GM15510 (cell line): Measurements from ENCODE around the gene ITGB7.
A peak's percentile ranks its signal among the peaks of the same experiment; 100 is the strongest.

Source experiments
- POLR2A ChIP-seq: IDR thresholded peaks from 3 replicates; pipeline ENCODE4 v1.6.1; 2011; ENCODE audit warnings: borderline replicate concordance; ENCODE audit not compliant: insufficient read length; ENCODE audit errors: extremely low read depth

Gene ITGB7

DNA sequence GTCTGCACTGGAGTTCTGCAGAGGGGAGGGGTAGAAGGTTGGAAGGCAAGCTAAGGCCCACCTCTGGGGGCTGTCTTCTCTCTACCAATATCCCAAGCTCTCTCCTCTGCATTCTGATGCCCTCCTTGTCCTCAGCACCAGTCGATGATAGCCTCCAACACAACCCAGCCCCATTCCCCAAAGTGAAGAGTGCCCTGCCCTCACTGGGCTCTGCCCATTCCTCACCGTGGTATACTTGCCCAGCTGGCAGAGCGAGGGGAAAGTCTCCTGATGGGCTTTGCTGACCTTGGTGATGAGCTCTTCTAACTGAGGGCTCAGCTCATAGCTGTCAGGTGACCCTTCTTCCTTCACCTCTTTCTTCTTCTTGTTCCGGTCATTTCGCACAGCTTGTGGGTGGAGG, 7.2 kb upstream of the ITGB7 start:
- no peak for TF ChIP-seq POLR2A

- TF ChIP-seq POLR2A = no peak
Measured at GRCh38 chr12:53213348-53213747, 6.3 kb upstream of the ITGB7 start.

DNA sequence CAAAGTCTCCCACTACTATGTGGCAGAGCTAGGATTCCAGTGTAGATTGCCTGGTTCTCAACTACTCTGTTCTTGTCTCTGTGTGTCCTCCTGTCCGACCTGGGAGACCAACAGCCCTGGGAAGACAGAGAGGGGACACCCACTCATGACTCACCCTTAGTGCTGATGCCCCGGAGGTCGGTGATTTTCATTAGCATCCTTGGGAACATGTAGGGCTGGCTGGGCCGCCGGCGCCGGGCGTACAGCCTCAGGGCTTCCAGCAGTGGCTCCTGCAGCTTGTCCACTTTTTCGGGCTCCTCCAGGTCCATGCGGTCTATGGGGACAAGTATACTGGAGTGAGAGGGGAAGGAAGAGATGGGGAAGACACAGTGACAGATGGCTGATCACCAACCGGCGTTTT, 5.9 kb upstream of the ITGB7 start:
- TF ChIP-seq POLR2A = no peak

DNA sequence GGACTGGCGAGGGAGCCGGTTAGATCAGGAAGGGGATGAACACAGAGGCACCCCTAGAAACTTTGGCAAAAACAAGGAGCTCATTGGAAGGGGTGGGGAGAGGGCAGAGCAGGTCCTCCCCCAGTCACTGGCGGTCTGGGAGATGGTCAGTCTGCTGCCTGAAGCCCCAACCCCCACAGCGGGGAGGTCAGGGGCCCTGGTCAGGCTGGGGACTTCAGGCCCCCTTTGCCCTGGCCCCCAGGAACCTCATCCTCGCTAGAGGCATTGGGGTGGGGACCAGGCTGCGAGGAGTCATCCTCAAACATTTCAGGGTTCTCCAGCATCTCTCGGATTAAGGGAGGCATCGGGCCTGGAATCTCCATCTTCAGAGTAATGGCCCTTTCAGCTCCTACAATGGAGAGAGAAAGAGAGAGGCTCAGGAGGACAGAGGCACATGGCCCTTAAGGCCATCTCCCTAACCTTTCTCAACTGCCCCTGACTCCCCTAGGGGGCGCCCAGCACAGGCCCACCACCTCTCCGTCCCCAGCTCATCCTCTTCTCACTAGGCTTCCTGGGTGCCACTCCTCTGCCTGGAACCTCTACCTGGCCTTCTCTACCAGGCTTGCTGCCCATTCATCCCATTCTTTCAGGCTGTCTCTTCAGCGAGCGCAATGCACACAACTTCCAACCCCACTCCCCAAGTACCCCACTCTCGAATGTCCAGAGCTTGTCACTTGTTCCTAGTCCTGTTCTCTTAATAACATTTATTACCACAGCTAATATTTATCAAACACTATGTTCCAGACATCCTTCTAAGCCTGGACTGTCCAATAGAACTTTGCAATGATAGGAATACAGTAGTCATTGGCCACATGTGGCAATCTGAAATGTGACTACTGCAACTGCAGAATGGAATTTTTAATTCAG, 4.7 kb upstream of the ITGB7 start:
- TF ChIP-seq POLR2A = no peak

DNA sequence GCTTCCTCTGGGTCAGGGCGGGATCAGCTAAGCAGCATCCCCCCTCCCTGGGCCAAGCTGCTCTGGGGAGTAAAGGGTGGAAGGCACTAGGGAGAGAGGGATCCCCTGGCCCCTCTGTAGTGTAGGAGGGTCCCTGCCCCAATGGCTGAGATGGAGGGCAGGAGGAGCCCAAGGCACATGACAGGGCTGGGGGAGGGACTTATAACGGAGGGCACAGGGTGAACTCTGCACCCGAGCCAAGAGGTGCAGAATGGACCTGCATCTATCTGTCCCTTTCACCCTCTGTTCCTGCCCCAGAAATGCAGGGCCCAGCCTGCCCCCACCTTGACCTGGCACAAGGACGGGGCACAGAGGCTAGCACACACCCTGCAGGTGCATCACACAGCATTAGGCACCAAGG, 3.8 kb upstream of the ITGB7 start:
- no peak for TF ChIP-seq POLR2A

DNA sequence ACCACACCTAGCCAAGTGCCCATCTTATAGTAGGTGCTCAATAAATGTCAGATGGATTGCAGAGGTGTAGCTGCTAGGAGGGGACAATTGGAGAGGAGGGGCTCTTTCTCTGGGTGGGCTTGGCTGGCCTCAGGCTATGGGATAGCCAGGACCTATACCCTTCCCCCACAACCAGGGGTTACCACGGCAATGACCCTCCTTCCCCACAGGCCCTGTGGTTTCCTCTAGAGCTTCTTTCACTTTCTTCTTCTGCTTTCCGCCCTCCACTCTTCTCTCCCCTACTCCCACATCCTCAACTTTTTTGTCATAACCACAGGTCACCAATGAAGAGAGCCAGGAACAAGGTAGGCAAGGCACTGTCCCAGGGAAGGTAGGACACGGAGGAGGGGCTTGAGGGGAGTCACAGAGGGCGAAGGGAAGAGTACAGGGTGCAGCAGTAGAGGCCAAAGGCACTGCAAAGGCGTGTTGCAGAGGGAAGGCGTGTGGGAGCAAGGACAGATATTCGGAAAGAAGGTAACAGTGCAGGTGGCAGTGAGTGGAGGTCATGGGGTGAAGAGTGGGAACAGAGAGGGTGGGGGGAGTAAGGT, 1.9 kb upstream of the ITGB7 start:
- no peak for TF ChIP-seq POLR2A

DNA sequence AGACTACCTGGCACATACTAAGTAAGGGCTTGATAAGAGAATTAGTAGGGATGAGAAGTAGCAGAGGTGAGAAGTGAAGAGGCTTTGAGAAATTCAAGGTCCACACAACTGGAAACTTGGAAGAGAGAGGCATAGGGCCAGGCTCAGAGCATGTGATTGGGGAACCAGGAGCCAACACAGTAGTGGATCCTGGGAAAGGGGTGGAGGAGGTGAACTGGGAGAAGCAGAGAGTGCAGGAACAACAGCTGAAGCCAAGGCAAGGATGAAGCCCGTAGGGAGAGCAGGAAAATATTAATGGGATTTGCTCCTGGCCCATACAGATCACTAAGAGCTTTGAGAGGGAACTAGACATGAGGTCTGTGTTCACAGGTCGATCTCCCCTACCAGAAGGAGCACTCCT, 1.4 kb upstream of the ITGB7 start:
- no peak for TF ChIP-seq POLR2A

DNA sequence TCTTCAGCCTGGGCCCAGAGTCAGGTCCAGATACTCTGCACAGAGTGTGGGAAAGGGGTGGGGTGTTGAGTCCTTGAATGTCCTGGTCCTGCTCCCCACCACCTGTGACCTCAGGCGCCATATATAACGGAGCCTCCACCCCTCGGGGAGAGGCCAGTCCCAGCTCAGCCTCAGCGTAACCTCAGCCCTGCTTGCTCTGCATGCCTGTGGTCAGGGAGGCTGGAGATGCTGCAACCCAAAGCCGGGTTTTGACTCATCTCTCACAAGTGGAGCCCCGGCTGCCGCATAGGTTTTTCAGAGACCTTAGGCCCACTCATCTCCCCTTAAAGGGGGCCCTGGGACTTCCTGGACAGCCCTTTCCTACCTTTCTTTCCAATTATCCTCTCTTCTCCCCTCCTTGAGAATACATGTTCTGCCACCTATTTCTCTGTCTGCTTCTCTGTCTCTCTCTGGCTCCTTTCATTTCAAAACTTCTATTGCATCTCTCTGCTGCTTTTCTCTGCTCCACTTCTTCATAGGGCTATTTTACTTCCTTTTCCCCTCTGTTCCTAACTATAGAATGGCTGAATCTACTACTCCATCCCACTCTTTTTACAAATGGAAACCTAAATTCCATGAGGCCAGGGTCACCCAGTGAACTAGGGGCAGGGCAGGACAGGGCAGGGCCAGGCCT, 1.2 kb downstream of the ITGB7 start:
- peak; percentile 68 for TF ChIP-seq POLR2A

- no peak for TF ChIP-seq POLR2A
Measured at GRCh38 chr12:53204351-53204750, 2.7 kb downstream of the ITGB7 start.

DNA sequence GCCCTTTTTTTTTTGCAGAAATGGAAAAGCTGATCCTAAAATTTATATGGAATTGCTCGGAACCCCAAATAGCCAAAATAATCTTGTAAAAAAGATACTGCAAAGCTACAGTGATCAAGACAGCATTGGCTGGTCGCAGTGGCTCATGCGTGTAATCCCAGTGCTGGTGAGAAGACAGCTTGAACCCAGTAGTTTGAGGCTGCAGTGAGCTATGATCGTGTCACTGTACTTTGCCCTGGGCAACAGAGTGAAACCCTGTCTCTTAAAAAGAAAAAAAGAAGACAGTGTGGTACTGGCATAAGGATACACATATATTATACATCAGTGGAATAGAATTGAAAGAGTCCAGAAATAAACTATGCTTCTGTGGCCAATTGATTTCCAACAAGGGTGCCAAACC, 5.4 kb downstream of the ITGB7 start:
- no peak for TF ChIP-seq POLR2A

DNA sequence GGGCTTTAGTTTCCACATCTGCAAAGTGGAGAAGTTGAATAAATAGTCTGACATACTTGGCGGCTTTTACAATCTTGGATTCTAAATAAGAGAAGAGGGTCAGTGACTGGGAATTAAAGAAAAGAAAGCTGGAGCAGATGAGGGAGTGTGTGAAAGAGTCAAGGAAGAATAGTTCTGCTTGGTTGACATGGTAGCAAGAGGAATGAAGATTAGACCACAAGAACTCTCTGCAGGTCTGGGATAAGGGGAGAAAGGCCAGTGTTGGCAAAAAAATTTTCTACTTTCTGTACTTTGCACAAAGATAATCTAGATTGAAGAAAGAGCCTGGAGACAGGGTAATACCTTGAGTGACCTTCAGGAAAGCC, 5.9 kb downstream of the ITGB7 start:
- TF ChIP-seq POLR2A = no peak

DNA sequence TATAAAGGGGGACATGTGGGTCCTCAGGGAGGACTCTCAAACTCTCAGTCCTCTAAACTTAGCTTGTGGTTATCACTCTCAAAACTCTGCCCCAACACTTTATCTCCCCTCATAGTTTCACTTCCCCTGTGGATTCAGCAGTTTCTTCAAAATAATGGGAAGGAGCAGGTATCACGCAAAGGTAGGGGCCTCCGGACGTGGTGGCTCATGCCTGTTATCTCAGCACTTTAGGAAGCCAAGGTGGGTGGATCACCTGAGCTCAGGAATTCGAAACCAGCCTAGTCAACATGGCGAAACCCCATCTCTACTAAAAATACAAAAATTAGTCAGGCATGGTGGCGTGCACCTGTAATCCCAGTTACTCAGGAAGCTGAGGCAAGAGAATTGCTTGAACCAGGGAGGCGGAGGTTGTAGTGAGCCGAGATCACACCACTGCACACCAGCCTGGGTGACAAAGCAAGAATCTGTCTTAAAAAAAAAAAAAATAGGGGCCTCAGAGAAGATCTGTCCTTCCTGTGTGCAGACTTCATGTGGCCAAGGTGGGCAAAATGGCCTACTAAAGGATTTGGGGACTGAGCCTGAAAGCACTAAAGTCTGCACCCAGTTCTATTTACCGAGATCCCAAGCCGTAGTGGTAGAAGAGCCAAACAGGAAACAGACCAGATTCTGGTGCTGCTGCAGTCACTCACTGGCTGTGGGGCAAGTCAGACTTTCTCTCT, 6.4 kb downstream of the ITGB7 start:
- TF ChIP-seq POLR2A = no peak

GRCh38 chr12:53200107-53200457, 7.0 kb downstream of the ITGB7 start:
- TF ChIP-seq POLR2A = no peak

DNA sequence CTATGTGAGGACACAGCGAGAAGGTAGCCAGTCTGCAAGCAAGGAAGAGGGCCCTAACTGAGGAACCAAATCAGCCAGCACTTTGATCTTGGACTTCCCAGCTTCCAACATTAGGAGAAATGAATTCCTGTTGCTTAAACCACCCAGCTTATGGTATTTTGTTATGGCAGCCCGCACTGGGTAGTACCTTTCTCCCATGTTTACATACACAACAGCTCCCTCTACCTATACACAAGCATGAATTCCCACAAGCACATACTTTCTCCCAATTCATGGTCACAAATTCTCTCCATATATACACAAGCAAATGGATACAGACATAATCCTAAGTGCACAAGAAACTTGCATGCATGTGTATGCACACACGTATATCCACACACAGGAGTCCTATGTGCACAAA, 7.4 kb downstream of the ITGB7 start:
- TF ChIP-seq POLR2A = no peak

- no peak for TF ChIP-seq POLR2A
Measured at GRCh38 chr12:53198486-53199110, 8.5 kb downstream of the ITGB7 start.
